K562 (cell line): ENCODE measurements around the gene CAPN2. TPM values are rescaled to one million over a fixed set of nuclear protein-coding genes. Genes with fewer than 3 reads are reported as not detected.

Source experiments
- ARID1B ChIP-seq: fragments of 450-650 bp; IDR thresholded peaks from 2 replicates; pipeline ENCODE4 v1.6.1; 2016; ENCODE audit warnings: antibody characterized with exemption, mild to moderate bottlenecking, inconsistent platforms
- ELK3 ChIP-seq: fragments of 450-650 bp; formaldehyde crosslinking; IDR thresholded peaks from 2 replicates; pipeline ENCODE4 v1.4.0; 2020; ENCODE audit warnings: mild to moderate bottlenecking
- FOS ChIP-seq: IDR thresholded peaks from 3 replicates; pipeline ENCODE4 v1.6.1; 2011; ENCODE audit not compliant: insufficient read length; ENCODE audit errors: extremely low read depth
- GABPB1 ChIP-seq: sonication (generic); formaldehyde crosslinking; IDR thresholded peaks from 2 replicates; pipeline ENCODE4 v1.8.0; 2022; ENCODE audit warnings: mild to moderate bottlenecking, missing genetic modification reagents
- HBP1 ChIP-seq: fragments of 450-650 bp; formaldehyde crosslinking; IDR thresholded peaks from 2 replicates; pipeline ENCODE4 v1.4.0; 2022; ENCODE audit warnings: missing genetic modification characterization
- KAT8 ChIP-seq: fragments of 450-650 bp; IDR thresholded peaks from 2 replicates; pipeline ENCODE4 v1.6.1; 2016; ENCODE audit warnings: low read depth, mild to moderate bottlenecking
- LCOR ChIP-seq: sonication (generic); formaldehyde crosslinking; IDR thresholded peaks from 2 replicates; pipeline ENCODE4 v1.8.0; 2022; ENCODE audit warnings: mild to moderate bottlenecking, missing genetic modification reagents
- MTA1 ChIP-seq: fragments of 450-650 bp; IDR thresholded peaks from 2 replicates; pipeline ENCODE4 v1.6.1; 2017; ENCODE audit warnings: borderline replicate concordance
- NEUROD1 ChIP-seq: fragments of 150-350 bp; IDR thresholded peaks from 2 replicates; pipeline ENCODE4 v1.6.1; 2014; ENCODE audit warnings: borderline replicate concordance, low read length, low read depth; ENCODE audit not compliant: partially characterized antibody
- NR2C1 ChIP-seq, 2 experiments: fragments of 450-650 bp; IDR thresholded peaks; 2 replicates each; pipeline ENCODE4 v1.6.1; 2017; ENCODE audit warnings: mild to moderate bottlenecking in 2 of 2, antibody characterized with exemption in 1 of 2, inconsistent platforms in 1 of 2, missing compliant biosample characterization in 1 of 2, missing genetic modification characterization in 1 of 2
- POLR2G ChIP-seq: fragments of 200-400 bp; formaldehyde crosslinking; IDR thresholded peaks from 2 replicates; pipeline ENCODE4 v1.6.1; 2017; ENCODE audit warnings: low read depth, mild to moderate bottlenecking, antibody characterized with exemption, low read length, moderate library complexity
- PRDM10 ChIP-seq: fragments of 450-650 bp; IDR thresholded peaks from 2 replicates; pipeline ENCODE4 v1.6.1; 2018; ENCODE audit not compliant: partially characterized antibody
- RAD21 ChIP-seq, 2 experiments: fragments of 250-450 bp in 1 of 2; fragments of 450-650 bp in 1 of 2; sonication (Bioruptor Pico) in 1 of 2; formaldehyde crosslinking in 1 of 2; IDR thresholded peaks in 1 of 2; conservative IDR thresholded peaks in 1 of 2; 2 replicates each; pipeline versions ENCODE4 v1.4.0 to v1.8.0; 2020 to 2022; ENCODE audit warnings: mild to moderate bottlenecking in 2 of 2, moderate library complexity in 1 of 2
- RAD51 ChIP-seq: fragments of 450-650 bp; IDR thresholded peaks from 2 replicates; pipeline ENCODE4 v1.7.1; 2016; ENCODE audit warnings: low read depth, mild to moderate bottlenecking, borderline replicate concordance
- RBM17 ChIP-seq: fragments of 200-400 bp; formaldehyde crosslinking; IDR thresholded peaks from 2 replicates; pipeline ENCODE4 v1.6.1; 2017; ENCODE audit warnings: low read depth, mild to moderate bottlenecking, low read length, borderline replicate concordance
- RCOR1 ChIP-seq, 2 experiments: IDR thresholded peaks; 2 replicates each; pipeline ENCODE4 v1.6.1; 2012; ENCODE audit warnings: low read depth in 2 of 2, low read length in 2 of 2, borderline replicate concordance in 1 of 2, improper control_type of control experiment in 1 of 2
- SMAD1 ChIP-seq: fragments of 150-350 bp; IDR thresholded peaks from 2 replicates; pipeline ENCODE4 v1.6.1; 2014; ENCODE audit warnings: low read length, low read depth; ENCODE audit not compliant: partially characterized antibody
- SMARCE1 ChIP-seq: fragments of 450-650 bp; IDR thresholded peaks from 2 replicates; pipeline ENCODE4 v1.7.1; 2016; ENCODE audit warnings: mild to moderate bottlenecking
- THRB ChIP-seq: fragments of 450-650 bp; formaldehyde crosslinking; conservative IDR thresholded peaks from 2 replicates; pipeline ENCODE4 v1.4.0; 2022; ENCODE audit warnings: mild to moderate bottlenecking, missing genetic modification characterization
- ZNF134 ChIP-seq: fragments of 250-450 bp; sonication (Bioruptor Pico); conservative IDR thresholded peaks from 2 replicates; pipeline ENCODE4 v1.4.0; 2020
- polyA plus RNA-seq, 8 experiments: library from polyadenylated mRNA; depleted of rRNA in 4 of 8; stranded (reverse) in 5 of 8; unstranded in 3 of 8; fragments of >200 nt; fragmentation: Nextera tagmentation in 2 of 8; fragmentation: Illumina TruSeq in 1 of 8; extraction: Ambion mirVana in 2 of 8; extraction: Trizol in 1 of 8; gene quantifications; 2 replicates each; pipeline versions ENCODE4 v1.2.1 to v1.2.3, GENCODE V29; 2011 to 2014; ENCODE audit warnings: inconsistent platforms in 1 of 8, missing spikeins in 1 of 8
- total RNA-seq, 7 experiments: library from RNA; depleted of rRNA in 6 of 7; stranded (reverse); fragments of >200 nt in 6 of 7; fragmentation: Illumina TruSeq in 2 of 7; extraction: Trizol in 2 of 7; gene quantifications; 2 replicates each; pipeline versions ENCODE4 v1.2.1 to v1.2.3, GENCODE V29; 2011 to 2021; ENCODE audit warnings: low replicate concordance in 1 of 7

Gene CAPN2
- total and polyA plus RNA-seq, 9 of the 15 experiments (the other 6 are each of a cell fraction or from before 2014, with no cell fraction given) = 24.6 to 157 (median 101) TPM

- TF ChIP-seq ELK3 (CRISPR knock-in tag) (no peak), PRDM10 (peak; percentile 33), RAD51 (no peak), RBM17 (no peak), ARID1B (peak; percentile 94), HBP1 (CRISPR knock-in tag) (peak; percentile 86), RCOR1 (IDR thresholded peaks at IDR 0.05; ENCODE audit: borderline replicate concordance in 1 of 2, low read depth in 2 of 2, low read length in 2 of 2) (peak in 1 of 2 experiments; percentile 49; a peak in 1 of 4 replicates), ZNF134 (CRISPR knock-in tag) (no peak), SMAD1 (no peak), NR2C1 (IDR thresholded peaks at IDR 0.05) (peak; percentile 38; the same call in 1 of the 2 replicates), NR2C1 (tag; IDR thresholded peaks at IDR 0.05) (no peak), POLR2G (no peak), RAD21 (CRISPR knock-in tag; conservative IDR thresholded peaks at IDR 0.05 in 1 of 2, IDR thresholded peaks at IDR 0.05 in 1 of 2) (no peak), THRB (CRISPR knock-in tag) (peak; percentile 67; the same call in 1 of the 2 replicates), FOS (peak; percentile 61), LCOR (CRISPR knock-in tag) (peak; percentile 43; the same call in 1 of the 2 replicates), GABPB1 (CRISPR knock-in tag) (0 out of 2 replicates have a peak, but pooled peaks have one; percentile 18), NEUROD1 (peak; percentile 70), MTA1 (peak; percentile 93), SMARCE1 (peak; percentile 98), KAT8 (no peak)
Observed at GRCh38 chr1:223707256-223708000, 4.9 kb upstream of the CAPN2 start (continued).
